HepG2 (cell line): Measurements from ENCODE around the gene CNIH3. TPM values are rescaled to one million over a fixed set of nuclear protein-coding genes. Genes with fewer than 3 reads are reported as not detected.

Experiments
- ATAC-seq: fragments of 200-7000 bp; cut with Tn5 transposase; 3 replicates; pipeline ENCODE4 v1.9.1; 2020; ENCODE audit warnings: mild to moderate bottlenecking, moderate library complexity
- BruUV-seq: library from RNA; stranded (reverse); fragments of 400-500 nt; replicated peaks from 2 replicates; lab custom pipeline; 2021; lab: Mats Ljungman, UMichigan
- CTCF ChIA-PET: fragments of 300-600 bp; formaldehyde crosslinking; extraction: SDS; loops from one replicate; lab custom pipeline; 2021; ENCODE audit warnings: low total read pairs, inconsistent platforms, low intra/inter-chr PET ratio; lab: Yijun Ruan, JAX
- POLR2A ChIA-PET: fragments of 350-600 bp; sonication (Branson Sonifier 250); formaldehyde crosslinking; loops from one replicate; lab custom pipeline; 2020; ENCODE audit warnings: antibody characterized with exemption, inconsistent platforms; lab: Yijun Ruan, JAX
- DNase-seq: peaks from one replicate; pipeline ENCODE4 v3.0.0-alpha.2; 2015; ENCODE audit warnings: low spot score
- FAIRE-seq: peaks from 3 replicates; lab custom pipeline; 2011; peaks lifted over from hg19 to GRCh38; lab: Jason Lieb, UNC
- H2AFZ ChIP-seq: one replicate; pipeline ENCODE4 v1.6.1; 2011; ENCODE audit warnings: low read length, inconsistent platforms
- H3K27ac ChIP-seq: fragments of 300-600 bp; 3 replicates; pipeline ENCODE4 v1.8.0; 2011; ENCODE audit warnings: mixed run types, mild to moderate bottlenecking, mixed read lengths, low read length, inconsistent platforms; ENCODE audit not compliant: insufficient read depth; ENCODE audit errors: extremely low read length
- H3K27me3 ChIP-seq, 2 experiments: fragments of 200-600 bp in 1 of 2; 2 replicates in 1 of 2; 3 replicates in 1 of 2; pipeline versions ENCODE4 v1.6.0 to v1.8.0; 2011; ENCODE audit warnings: low read length in 2 of 2, mild to moderate bottlenecking in 2 of 2, moderate library complexity in 2 of 2, inconsistent platforms in 1 of 2; ENCODE audit not compliant: insufficient read depth in 2 of 2, control insufficient read depth in 1 of 2
- H3K36me3 ChIP-seq, 2 experiments: fragments of 200-600 bp in 1 of 2; replicated peaks in 1 of 2; 2 replicates in 1 of 2; 3 replicates in 1 of 2; pipeline versions ENCODE4 v1.5.1 to v1.8.0; 2011; ENCODE audit warnings: low read length in 2 of 2, inconsistent platforms in 1 of 2; ENCODE audit not compliant: insufficient read depth in 2 of 2, control insufficient read depth in 1 of 2
- H3K4me1 ChIP-seq: 2 replicates; pipeline ENCODE4 v1.5.1; 2012; ENCODE audit warnings: low read length, inconsistent platforms; ENCODE audit not compliant: insufficient read depth
- H3K4me2 ChIP-seq: 2 replicates; pipeline ENCODE4 v1.6.0; 2011; ENCODE audit warnings: low read depth, low read length, inconsistent platforms
- H3K4me3 ChIP-seq, 3 experiments: fragments of 200-600 bp in 1 of 3; sonication (generic), shearing (Covaris generic) in 1 of 3; replicated peaks in 1 of 3; 2 replicates each; pipeline ENCODE4 v1.5.1; 2011 to 2016; ENCODE audit warnings: low read length in 3 of 3, inconsistent platforms in 2 of 3, low read depth in 2 of 3, mild to moderate bottlenecking in 2 of 3, control low read depth in 1 of 3, mixed read lengths in 1 of 3; ENCODE audit not compliant: insufficient read depth in 1 of 3
- H3K79me2 ChIP-seq: one replicate; pipeline ENCODE4 v1.6.1; 2011; ENCODE audit warnings: low read length, inconsistent platforms; ENCODE audit not compliant: insufficient read depth
- H3K9ac ChIP-seq: 2 replicates; pipeline ENCODE4 v1.6.0; 2011; ENCODE audit warnings: mild to moderate bottlenecking, low read depth, low read length, inconsistent platforms; ENCODE audit not compliant: insufficient read depth
- H3K9me3 ChIP-seq: 2 replicates; pipeline ENCODE4 v1.5.1; 2012; ENCODE audit warnings: mild to moderate bottlenecking, low read length
- H4K20me1 ChIP-seq: 2 replicates; pipeline ENCODE4 v1.6.0; 2011; ENCODE audit warnings: inconsistent platforms, mild to moderate bottlenecking, low read length, moderate library complexity; ENCODE audit not compliant: insufficient read depth
- ATAD3A ChIP-seq: sonication (generic); formaldehyde crosslinking; IDR thresholded peaks from 2 replicates; pipeline ENCODE4 v1.4.0; 2020; ENCODE audit warnings: missing genetic modification reagents
- FOXO4 ChIP-seq: sonication (generic); formaldehyde crosslinking; conservative IDR thresholded peaks from 2 replicates; pipeline ENCODE4 v1.8.1; 2023; ENCODE audit warnings: missing genetic modification reagents
- MED8 ChIP-seq: sonication (generic); formaldehyde crosslinking; IDR thresholded peaks from 2 replicates; pipeline ENCODE4 v1.8.1; 2023; ENCODE audit warnings: mild to moderate bottlenecking, missing genetic modification reagents; ENCODE audit not compliant: insufficient replicate concordance
- NFE2L2 ChIP-seq: fragments of 150-350 bp; IDR thresholded peaks from 2 replicates; pipeline ENCODE4 v1.6.1; 2014; ENCODE audit warnings: low read length
- PHB2 ChIP-seq: fragments of 450-650 bp; IDR thresholded peaks from 2 replicates; pipeline ENCODE4 v1.6.1; 2018; ENCODE audit not compliant: partially characterized antibody
- SOX13 ChIP-seq, 3 experiments: fragments of 450-650 bp in 1 of 3; sonication (generic) in 1 of 3; formaldehyde crosslinking in 1 of 3; IDR thresholded peaks in 2 of 3; conservative IDR thresholded peaks in 1 of 3; 2 replicates each; pipeline versions ENCODE4 v1.5.0 to v1.6.1; 2016 to 2020; ENCODE audit warnings: antibody characterized with exemption in 1 of 3, mild to moderate bottlenecking in 1 of 3, missing compliant biosample characterization in 1 of 3, missing genetic modification reagents in 1 of 3, moderate library complexity in 1 of 3
- SRSF1 ChIP-seq: fragments of 200-400 bp; formaldehyde crosslinking; optimal IDR thresholded peaks from 2 replicates; pipeline ENCODE3; 2017; ENCODE audit warnings: mild to moderate bottlenecking, low read depth, low read length, moderate library complexity
- TBL1XR1 ChIP-seq: fragments of 150-350 bp; IDR thresholded peaks from 2 replicates; pipeline ENCODE4 v1.6.1; 2014; ENCODE audit warnings: borderline replicate concordance, low read length; ENCODE audit not compliant: partially characterized antibody
- ZNF780A ChIP-seq: sonication (generic); formaldehyde crosslinking; IDR thresholded peaks from 2 replicates; pipeline ENCODE4 v1.8.0; 2022; ENCODE audit warnings: mild to moderate bottlenecking, missing genetic modification reagents, moderate library complexity
- WGBS: methylation state at CpG from one replicate; pipeline ENCODE4 v1.1.6; 2017; ENCODE audit warnings: low lambda C conversion rate; 5-methylcytosine and 5-hydroxymethylcytosine counted together
- in situ Hi-C: cut with HindIII; loops from 2 replicates; pipeline ENCODE4 v1.10.0; 2017; ENCODE audit warnings: low pct_unique_long_range_greater_than_20kb; ENCODE audit not compliant: extremely low pct_ligation_motif_present
- intact Hi-C: fragments of 100-400 bp; cut with micrococcal nuclease; formaldehyde crosslinking; loops from one replicate; pipeline ENCODE4 v1.10.0; 2022; ENCODE audit not compliant: unreplicated experiment
- polyA plus RNA-seq, 8 experiments: library from polyadenylated mRNA; depleted of rRNA in 3 of 8; stranded (reverse) in 7 of 8; unstranded in 1 of 8; fragments of >200 nt; fragmentation: Illumina TruSeq in 4 of 8; extraction: Trizol in 4 of 8; gene quantifications; 2 replicates each; pipeline versions ENCODE4 v1.2.1 to v1.2.3, GENCODE V29; 2011 to 2016; ENCODE audit warnings: low read depth in 4 of 8, missing spikeins in 1 of 8, mixed read lengths in 1 of 8; ENCODE audit not compliant: insufficient read depth in 1 of 8
- total RNA-seq, 5 experiments: library from RNA; depleted of rRNA; stranded (reverse); fragments of >200 nt; fragmentation: Illumina TruSeq; extraction: Trizol; gene quantifications; 2 replicates each; pipeline ENCODE4 v1.2.3, GENCODE V29; 2016; ENCODE audit warnings: low read depth in 1 of 5
- TF ChIP-seq, protein P1 (sequence below): sonication (generic); formaldehyde crosslinking; IDR thresholded peaks from 2 replicates; pipeline ENCODE4 v1.5.1; 2020; ENCODE audit warnings: mild to moderate bottlenecking, missing genetic modification reagents, moderate library complexity
- TF ChIP-seq, protein P2 (sequence below): sonication (generic); formaldehyde crosslinking; IDR thresholded peaks from 2 replicates; pipeline ENCODE4 v1.4.0; 2020; ENCODE audit warnings: mild to moderate bottlenecking, missing genetic modification reagents

The CNIH3 gene
- total and polyA plus RNA-seq, 2 of the 13 experiments (the other 11 are each of a cell fraction or from before 2014, with no cell fraction given): 0.36 to 1.1 TPM

- no TSS peak for BruUV-seq
- POLR2A ChIA-PET: no interaction called here
- intact Hi-C loops: no loop called here
Observed at GRCh38 chr1:224704107-224704735, 88.1 kb downstream of the CNIH3 start.

GRCh38 chr1:224705578-224705977 is 89.5 kb downstream of the CNIH3 start:
- ChIA-PET POLR2A (no interaction called here), CTCF (no interaction called here)
- DNase-seq (no peak), ATAC-seq (no peak), FAIRE-seq (no peak)
- H4K20me1 ChIP-seq: no peaks in the 10 kb centered on the region
- H3K27me3 ChIP-seq: no peaks in the 10 kb centered on the region; a peak in 1 of 5 replicates
- H3K9me3 ChIP-seq: no peaks in the 10 kb centered on the region
- in situ Hi-C loops (no loop called here), intact Hi-C loops (no loop called here)
- no peaks in the 10 kb centered on the region for H3K79me2 ChIP-seq
- H3K36me3 ChIP-seq: no peaks in the 10 kb centered on the region
- 2% methylated on average over 3 of the region's 3 CpGs for WGBS
- H3K27ac ChIP-seq: no peak overlapping the region
- no TSS peak for BruUV-seq
- H2AFZ ChIP-seq: no peak overlapping the region
- no peak overlapping the region for H3K4me3 ChIP-seq
- no peaks in the 10 kb centered on the region for H3K4me1 ChIP-seq
- H3K4me2 ChIP-seq: no peak overlapping the region
- no peak overlapping the region for H3K9ac ChIP-seq
- TF ChIP-seq FOXO4: no peak
- no peak for TF ChIP-seq NFE2L2
- no peak for TF ChIP-seq SRSF1
- TF ChIP-seq, protein P1, sequence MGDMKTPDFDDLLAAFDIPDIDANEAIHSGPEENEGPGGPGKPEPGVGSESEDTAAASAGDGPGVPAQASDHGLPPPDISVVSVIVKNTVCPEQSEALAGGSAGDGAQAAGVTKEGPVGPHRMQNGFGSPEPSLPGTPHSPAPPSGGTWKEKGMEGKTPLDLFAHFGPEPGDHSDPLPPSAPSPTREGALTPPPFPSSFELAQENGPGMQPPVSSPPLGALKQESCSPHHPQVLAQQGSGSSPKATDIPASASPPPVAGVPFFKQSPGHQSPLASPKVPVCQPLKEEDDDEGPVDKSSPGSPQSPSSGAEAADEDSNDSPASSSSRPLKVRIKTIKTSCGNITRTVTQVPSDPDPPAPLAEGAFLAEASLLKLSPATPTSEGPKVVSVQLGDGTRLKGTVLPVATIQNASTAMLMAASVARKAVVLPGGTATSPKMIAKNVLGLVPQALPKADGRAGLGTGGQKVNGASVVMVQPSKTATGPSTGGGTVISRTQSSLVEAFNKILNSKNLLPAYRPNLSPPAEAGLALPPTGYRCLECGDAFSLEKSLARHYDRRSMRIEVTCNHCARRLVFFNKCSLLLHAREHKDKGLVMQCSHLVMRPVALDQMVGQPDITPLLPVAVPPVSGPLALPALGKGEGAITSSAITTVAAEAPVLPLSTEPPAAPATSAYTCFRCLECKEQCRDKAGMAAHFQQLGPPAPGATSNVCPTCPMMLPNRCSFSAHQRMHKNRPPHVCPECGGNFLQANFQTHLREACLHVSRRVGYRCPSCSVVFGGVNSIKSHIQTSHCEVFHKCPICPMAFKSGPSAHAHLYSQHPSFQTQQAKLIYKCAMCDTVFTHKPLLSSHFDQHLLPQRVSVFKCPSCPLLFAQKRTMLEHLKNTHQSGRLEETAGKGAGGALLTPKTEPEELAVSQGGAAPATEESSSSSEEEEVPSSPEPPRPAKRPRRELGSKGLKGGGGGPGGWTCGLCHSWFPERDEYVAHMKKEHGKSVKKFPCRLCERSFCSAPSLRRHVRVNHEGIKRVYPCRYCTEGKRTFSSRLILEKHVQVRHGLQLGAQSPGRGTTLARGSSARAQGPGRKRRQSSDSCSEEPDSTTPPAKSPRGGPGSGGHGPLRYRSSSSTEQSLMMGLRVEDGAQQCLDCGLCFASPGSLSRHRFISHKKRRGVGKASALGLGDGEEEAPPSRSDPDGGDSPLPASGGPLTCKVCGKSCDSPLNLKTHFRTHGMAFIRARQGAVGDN (CRISPR knock-in tag): no peak
- TF ChIP-seq PHB2: no peak
- TF ChIP-seq TBL1XR1: no peak
- TF ChIP-seq, protein P2, sequence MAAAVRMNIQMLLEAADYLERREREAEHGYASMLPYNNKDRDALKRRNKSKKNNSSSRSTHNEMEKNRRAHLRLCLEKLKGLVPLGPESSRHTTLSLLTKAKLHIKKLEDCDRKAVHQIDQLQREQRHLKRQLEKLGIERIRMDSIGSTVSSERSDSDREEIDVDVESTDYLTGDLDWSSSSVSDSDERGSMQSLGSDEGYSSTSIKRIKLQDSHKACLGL (CRISPR knock-in tag): no peak
- no peak for TF ChIP-seq ATAD3A

More at GRCh38 chr1:224704107-224704735, 88.1 kb downstream of the CNIH3 start:
- no peaks in the 10 kb centered on the region; a peak in 1 of 5 replicates for H3K27me3 ChIP-seq
- H3K9ac ChIP-seq: no peak overlapping the region
- no peaks in the 10 kb centered on the region for H3K79me2 ChIP-seq
- H3K9me3 ChIP-seq: no peaks in the 10 kb centered on the region
- H4K20me1 ChIP-seq: no peaks in the 10 kb centered on the region
- no peak overlapping the region for H3K27ac ChIP-seq
- no peaks in the 10 kb centered on the region for H3K36me3 ChIP-seq
- CTCF ChIA-PET: no interaction called here
- TF ChIP-seq MED8 (CRISPR knock-in tag) (no peak), SOX13 (IDR thresholded peaks at IDR 0.05) (no peak), SOX13 (CRISPR knock-in tag; conservative IDR thresholded peaks at IDR 0.05 in 1 of 2, IDR thresholded peaks at IDR 0.05 in 1 of 2) (no peak), ZNF780A (CRISPR knock-in tag) (no peak)
- TF ChIP-seq, all 625 proteins: peak for 0
- FAIRE-seq (no peak), DNase-seq (no peak), ATAC-seq (no peak)
- WGBS: 31% methylated on average over 8 of the region's 8 CpGs
- no peak overlapping the region for H3K4me2 ChIP-seq
- H3K4me3 ChIP-seq: no peak overlapping the region
- in situ Hi-C loops: no loop called here
- H3K4me1 ChIP-seq: no peaks in the 10 kb centered on the region
- H2AFZ ChIP-seq: no peak overlapping the region
